Dendritic cell treated with granulocyte-macrophage colony-stimulating factor and Interleukin-4, amounts not matched to agents 40 ng/mL and 50 ng/mL, for 4 days (primary cell): ENCODE data around the gene PBXIP1.

Experiments
- H3K27ac Mint-ChIP-seq: one replicate; pipeline ENCODE4 v1.8.0; 2022; ENCODE audit warnings: mild to moderate bottlenecking, mixed read lengths
- H3K27me3 Mint-ChIP-seq: one replicate; pipeline ENCODE4 v1.8.0; 2022; ENCODE audit warnings: mild to moderate bottlenecking, mixed read lengths
- H3K36me3 Mint-ChIP-seq: one replicate; pipeline ENCODE4 v1.8.0; 2022; ENCODE audit warnings: low read depth, mixed read lengths
- H3K4me1 Mint-ChIP-seq: one replicate; pipeline ENCODE4 v1.8.0; 2022; ENCODE audit warnings: low read depth, mixed read lengths
- H3K4me3 Mint-ChIP-seq: one replicate; pipeline ENCODE4 v1.8.0; 2022; ENCODE audit warnings: mild to moderate bottlenecking, moderate library complexity, mixed read lengths
- H3K9me3 Mint-ChIP-seq: one replicate; pipeline ENCODE4 v1.8.0; 2022; ENCODE audit warnings: mixed read lengths
- intact Hi-C: fragments of 100-400 bp; cut with micrococcal nuclease; formaldehyde crosslinking; loops from one replicate; pipeline ENCODE4 v1.15.0; 2022

PBXIP1 gene

GRCh38 chr1:154955718-154956543, at the start of gene PBXIP1:
PBXIP1 (minus strand) TSS chr1:154956099; CDS start chr1:154953721, 2,378 bp downstream.
- Mint-ChIP-seq H3K4me3 (peak within 1 kb of the TSS; percentile 96), H3K36me3 (peaks cover 54% of the 10 kb centered on the region), H3K27me3 (no peaks in the 10 kb centered on the region), H3K4me1 (peaks cover 85% of the 10 kb centered on the region), H3K27ac (peak within 1 kb of the TSS; percentile 92), H3K9me3 (no peaks in the 10 kb centered on the region)
- intact Hi-C loops, result no loop called here

GRCh38 chr1:155005076-155006011, 49.4 kb upstream of the PBXIP1 start:
- Mint-ChIP-seq H3K4me3 (peak overlapping the region; percentile 96), H3K36me3 (peaks cover 73% of the 10 kb centered on the region), H3K4me1 (peaks cover 66% of the 10 kb centered on the region), H3K27ac (peak overlapping the region; percentile 100), H3K27me3 (no peaks in the 10 kb centered on the region), H3K9me3 (no peaks in the 10 kb centered on the region)
- intact Hi-C loops, result loop anchor here (5.0 kb wide), 1 partner anchor 33 kb away; the partner anchor contains the start of genes CKS1B and SHC1

DNA sequence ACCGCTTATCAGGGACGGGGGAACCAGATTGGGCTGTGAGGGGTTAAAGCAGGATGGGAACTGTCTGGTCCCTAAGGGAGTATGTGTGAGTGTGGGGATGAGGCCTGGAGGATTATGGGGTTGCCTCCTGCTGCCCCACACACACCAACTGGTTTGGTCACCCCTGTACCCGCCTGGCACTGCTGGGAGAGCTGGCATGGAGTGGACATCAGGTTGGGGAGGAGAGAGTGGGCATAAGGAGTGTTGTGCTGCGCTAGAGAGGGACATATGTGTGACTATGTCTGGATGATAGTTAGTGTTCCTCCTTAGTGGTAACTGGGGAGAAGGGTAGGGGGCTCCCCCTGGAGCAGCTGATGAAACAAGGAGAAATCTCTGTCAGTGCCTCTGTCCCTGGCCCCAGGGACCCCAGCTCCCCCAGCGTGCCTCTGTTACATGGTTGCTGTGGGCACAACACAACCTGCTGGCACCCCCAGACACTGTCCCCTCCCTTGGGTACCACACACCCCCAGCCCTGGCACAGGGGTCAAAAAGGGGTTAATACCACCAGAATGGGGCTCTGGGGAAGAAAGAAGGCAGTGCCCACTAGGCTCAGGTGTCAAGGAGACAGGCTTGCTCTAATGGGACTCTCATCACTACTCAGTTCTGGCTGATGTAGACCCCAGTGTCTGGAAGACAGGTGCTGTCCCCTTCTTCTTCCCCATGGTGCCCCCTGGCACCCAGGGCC, 48.6 kb upstream of the PBXIP1 start:
- Mint-ChIP-seq H3K27ac (peak overlapping the region; percentile 100), H3K9me3 (no peaks in the 10 kb centered on the region), H3K4me1 (peaks cover 66% of the 10 kb centered on the region), H3K4me3 (peak overlapping the region; percentile 96), H3K27me3 (no peaks in the 10 kb centered on the region), H3K36me3 (peaks cover 68% of the 10 kb centered on the region)
- intact Hi-C loops, result loop anchor here (5.0 kb wide), 1 partner anchor 32 kb away; the partner anchor contains the start of genes CKS1B and SHC1

- intact Hi-C loops, result no loop called here
- Mint-ChIP-seq H3K36me3 (peaks cover 62% of the 10 kb centered on the region), H3K9me3 (no peaks in the 10 kb centered on the region), H3K4me1 (peaks cover 65% of the 10 kb centered on the region), H3K27ac (peak overlapping the region; percentile 100), H3K27me3 (no peaks in the 10 kb centered on the region), H3K4me3 (peak overlapping the region; percentile 96)
Measured at GRCh38 chr1:155003766-155004351, 48.0 kb upstream of the PBXIP1 start.

DNA sequence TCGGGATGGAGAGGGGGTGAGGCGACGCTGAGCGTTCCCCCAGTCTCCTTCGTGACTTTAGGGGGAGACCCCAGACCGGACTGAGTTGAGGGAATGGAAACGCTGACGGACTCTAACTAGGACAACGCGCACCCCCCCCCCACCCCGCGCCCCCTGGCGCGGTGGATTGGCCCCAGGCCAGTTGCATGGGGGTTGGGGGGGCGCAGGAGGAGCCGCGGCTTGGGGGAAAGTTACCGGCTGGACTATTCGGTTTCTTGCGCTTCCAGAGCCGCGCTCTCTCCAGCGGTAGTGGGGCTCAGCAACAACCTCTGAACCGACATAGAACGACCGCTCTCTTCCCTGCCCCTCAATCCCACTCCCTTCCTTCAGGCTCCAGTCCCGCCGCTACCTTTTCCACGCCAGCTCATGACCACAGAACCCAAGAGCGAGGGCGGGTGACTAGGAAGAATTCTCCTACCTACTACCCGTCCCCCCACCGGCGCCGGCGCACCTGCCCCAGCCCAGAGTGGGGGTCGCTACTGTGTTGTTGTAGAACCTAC, 47.4 kb upstream of the PBXIP1 start:
- intact Hi-C loops, result no loop called here
- Mint-ChIP-seq H3K27ac (peak overlapping the region; percentile 100), H3K36me3 (peaks cover 56% of the 10 kb centered on the region), H3K4me1 (peaks cover 69% of the 10 kb centered on the region), H3K27me3 (no peaks in the 10 kb centered on the region), H3K4me3 (peak overlapping the region; percentile 96), H3K9me3 (no peaks in the 10 kb centered on the region)

DNA sequence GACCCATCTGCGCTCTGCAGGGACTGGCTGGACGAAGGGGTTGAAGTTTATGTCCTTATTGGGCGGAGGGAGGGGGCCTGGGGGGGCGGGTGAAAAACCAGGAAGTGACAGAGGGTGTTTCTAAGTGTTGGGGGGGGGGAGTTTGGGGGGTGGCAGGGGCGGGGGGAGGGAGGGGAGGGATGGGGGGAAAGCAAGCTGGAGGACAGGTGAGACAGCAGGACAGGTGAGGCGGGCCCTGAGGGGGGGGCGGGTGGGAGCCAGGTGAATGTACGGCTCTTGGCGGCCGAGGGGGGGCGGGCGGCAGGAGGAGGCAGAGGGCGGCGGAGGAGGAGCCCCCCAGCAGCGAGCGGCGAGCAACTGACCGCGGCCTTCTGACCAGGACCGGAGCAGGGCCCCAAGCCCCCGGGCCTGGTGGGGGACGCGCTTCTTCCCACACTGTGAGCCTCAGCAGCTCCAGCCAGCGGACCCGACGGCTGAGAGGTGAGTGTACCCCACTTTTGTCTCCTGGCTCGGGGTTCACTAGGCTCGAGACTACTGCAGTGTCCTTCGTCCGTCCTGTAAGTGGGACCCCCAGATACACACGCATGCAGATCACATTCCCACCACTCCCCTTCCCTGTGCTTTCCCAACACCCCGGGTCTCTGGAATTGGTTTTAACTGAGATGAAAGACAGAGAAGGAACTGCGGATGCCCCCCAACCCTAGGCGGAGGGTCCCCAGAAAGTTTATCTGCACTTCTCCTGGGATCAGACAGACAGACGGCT, 46.7 kb upstream of the PBXIP1 start, which contains the start of gene ZBTB7B:
TSS of gene ZBTB7B (plus strand) at position 339 of the 763 bp plus-strand sequence. CDS start 11,859 bp downstream, outside the sequence.
- Mint-ChIP-seq H3K9me3 (no peaks in the 10 kb centered on the region), H3K36me3 (peaks cover 50% of the 10 kb centered on the region), H3K4me3 (peak within 1 kb of the TSS; percentile 99), H3K4me1 (peaks cover 69% of the 10 kb centered on the region), H3K27ac (peak within 1 kb of the TSS; percentile 100), H3K27me3 (no peaks in the 10 kb centered on the region)
- intact Hi-C loops, result no loop called here

GRCh38 chr1:155001675-155002463, 46.0 kb upstream of the PBXIP1 start:
- Mint-ChIP-seq H3K36me3 (peaks cover 50% of the 10 kb centered on the region), H3K4me1 (peaks cover 69% of the 10 kb centered on the region), H3K9me3 (no peaks in the 10 kb centered on the region), H3K4me3 (peak overlapping the region; percentile 99), H3K27ac (peak overlapping the region; percentile 100), H3K27me3 (no peaks in the 10 kb centered on the region)
- intact Hi-C loops, result no loop called here

GRCh38 chr1:155001425-155001674, 45.5 kb upstream of the PBXIP1 start:
- H3K4me3 Mint-ChIP-seq, result peak overlapping the region; percentile 99
- peaks cover 69% of the 10 kb centered on the region for H3K4me1 Mint-ChIP-seq
- H3K27me3 Mint-ChIP-seq, result no peaks in the 10 kb centered on the region
- H3K27ac Mint-ChIP-seq, result peak overlapping the region; percentile 100
- no peaks in the 10 kb centered on the region for H3K9me3 Mint-ChIP-seq
- H3K36me3 Mint-ChIP-seq, result peaks cover 44% of the 10 kb centered on the region
- intact Hi-C loops, result no loop called here

GRCh38 chr1:155000726-155001424, 45.0 kb upstream of the PBXIP1 start:
- H3K9me3 Mint-ChIP-seq, result no peaks in the 10 kb centered on the region
- intact Hi-C loops, result no loop called here
- peaks cover 69% of the 10 kb centered on the region for H3K4me1 Mint-ChIP-seq
- H3K4me3 Mint-ChIP-seq, result peak overlapping the region; percentile 99
- H3K36me3 Mint-ChIP-seq, result peaks cover 40% of the 10 kb centered on the region
- peak overlapping the region; percentile 100 for H3K27ac Mint-ChIP-seq
- no peaks in the 10 kb centered on the region for H3K27me3 Mint-ChIP-seq

DNA sequence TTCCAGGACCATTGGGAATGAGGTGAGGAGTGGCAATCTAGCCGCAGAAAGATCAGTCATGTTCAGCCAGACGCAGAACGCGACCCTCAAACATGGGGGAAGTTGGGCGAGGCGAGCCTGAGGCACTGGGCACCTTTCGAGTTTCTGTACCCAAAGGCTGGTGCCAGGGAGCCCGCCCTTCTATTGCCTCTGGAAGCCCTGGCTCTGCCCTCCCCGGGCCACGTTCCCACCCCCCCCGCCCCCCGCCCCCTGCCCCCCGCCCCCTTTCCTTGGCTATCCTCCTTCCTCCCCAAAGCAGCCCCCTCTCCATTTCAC, 44.5 kb upstream of the PBXIP1 start:
- Mint-ChIP-seq H3K4me3 (peak overlapping the region; percentile 99), H3K27ac (peak overlapping the region; percentile 100), H3K4me1 (peaks cover 67% of the 10 kb centered on the region), H3K36me3 (peaks cover 38% of the 10 kb centered on the region), H3K27me3 (no peaks in the 10 kb centered on the region), H3K9me3 (no peaks in the 10 kb centered on the region)
- intact Hi-C loops, result no loop called here

- H3K36me3 Mint-ChIP-seq, result peaks cover 38% of the 10 kb centered on the region
- H3K9me3 Mint-ChIP-seq, result no peaks in the 10 kb centered on the region
- intact Hi-C loops, result loop anchor here (1.0 to 5.0 kb wide), 3 partner anchors 17 to 37 kb away; partner anchors contain the start of genes FLAD1 and PYGO2
- H3K27ac Mint-ChIP-seq, result peak overlapping the region; percentile 100
- peaks cover 66% of the 10 kb centered on the region for H3K4me1 Mint-ChIP-seq
- peak overlapping the region; percentile 99 for H3K4me3 Mint-ChIP-seq
- H3K27me3 Mint-ChIP-seq, result no peaks in the 10 kb centered on the region
Measured at GRCh38 chr1:154999571-155000410, 43.9 kb upstream of the PBXIP1 start.
